T-helper 1 cell treated with Interleukin-12 subunit alpha and Interleukin-12 subunit beta and Interleukin-4 antibody, amounts not matched to agents 30 μg/mL and 1 μg/mL, for 36 hours (primary cell): ENCODE data around the gene TAGLN.
"Not testable (repeated sequence)": the region's sequence is repeated elsewhere in the genome, so short reads cannot be mapped to it uniquely, and the experiment has no call there.

Experiments used
- H3K27ac Mint-ChIP-seq: one replicate; pipeline ENCODE4 v1.8.0; 2021; ENCODE audit warnings: mild to moderate bottlenecking, mixed read lengths
- H3K27me3 Mint-ChIP-seq: one replicate; pipeline ENCODE4 v1.8.0; 2021; ENCODE audit warnings: low read depth, mixed read lengths
- H3K36me3 Mint-ChIP-seq: one replicate; pipeline ENCODE4 v1.8.0; 2021; ENCODE audit warnings: low read depth, mixed read lengths
- H3K4me1 Mint-ChIP-seq: one replicate; pipeline ENCODE4 v1.8.0; 2021; ENCODE audit warnings: low read depth, mixed read lengths
- H3K4me3 Mint-ChIP-seq: one replicate; pipeline ENCODE4 v1.8.0; 2021; ENCODE audit warnings: mild to moderate bottlenecking, moderate library complexity, mixed read lengths
- H3K9me3 Mint-ChIP-seq: one replicate; pipeline ENCODE4 v1.8.0; 2021; ENCODE audit warnings: mixed read lengths

Gene TAGLN

GRCh38 chr11:117176186-117176585 lies 23.0 kb upstream of the TAGLN start:
- H3K4me3 Mint-ChIP-seq: no peak overlapping the region
- no peaks in the 10 kb centered on the region for H3K9me3 Mint-ChIP-seq
- no peak overlapping the region for H3K27ac Mint-ChIP-seq
- H3K27me3 Mint-ChIP-seq: no peaks in the 10 kb centered on the region
- H3K4me1 Mint-ChIP-seq: peaks cover 30% of the 10 kb centered on the region
- H3K36me3 Mint-ChIP-seq: peaks cover 7% of the 10 kb centered on the region

GRCh38 chr11:117177534-117178209 lies 21.5 kb upstream of the TAGLN start:
- peak overlapping the region; percentile 95 for H3K4me3 Mint-ChIP-seq
- H3K27me3 Mint-ChIP-seq: no peaks in the 10 kb centered on the region
- no peaks in the 10 kb centered on the region for H3K9me3 Mint-ChIP-seq
- H3K36me3 Mint-ChIP-seq: peaks cover 2% of the 10 kb centered on the region
- peak overlapping the region; percentile 86 for H3K27ac Mint-ChIP-seq
- H3K4me1 Mint-ChIP-seq: peaks cover 27% of the 10 kb centered on the region

GRCh38 chr11:117178210-117179034 lies 20.7 kb upstream of the TAGLN start, which contains the start of gene SIDT2:
Gene SIDT2 (plus strand): TSS chr11:117178743. CDS start chr11:117179264, 521 bp downstream.
- Mint-ChIP-seq H3K9me3 (no peaks in the 10 kb centered on the region), H3K4me1 (peaks cover 27% of the 10 kb centered on the region), H3K36me3 (peaks cover 4% of the 10 kb centered on the region), H3K4me3 (peak within 1 kb of the TSS; percentile 95), H3K27ac (peak within 1 kb of the TSS; percentile 91), H3K27me3 (no peaks in the 10 kb centered on the region)

DNA sequence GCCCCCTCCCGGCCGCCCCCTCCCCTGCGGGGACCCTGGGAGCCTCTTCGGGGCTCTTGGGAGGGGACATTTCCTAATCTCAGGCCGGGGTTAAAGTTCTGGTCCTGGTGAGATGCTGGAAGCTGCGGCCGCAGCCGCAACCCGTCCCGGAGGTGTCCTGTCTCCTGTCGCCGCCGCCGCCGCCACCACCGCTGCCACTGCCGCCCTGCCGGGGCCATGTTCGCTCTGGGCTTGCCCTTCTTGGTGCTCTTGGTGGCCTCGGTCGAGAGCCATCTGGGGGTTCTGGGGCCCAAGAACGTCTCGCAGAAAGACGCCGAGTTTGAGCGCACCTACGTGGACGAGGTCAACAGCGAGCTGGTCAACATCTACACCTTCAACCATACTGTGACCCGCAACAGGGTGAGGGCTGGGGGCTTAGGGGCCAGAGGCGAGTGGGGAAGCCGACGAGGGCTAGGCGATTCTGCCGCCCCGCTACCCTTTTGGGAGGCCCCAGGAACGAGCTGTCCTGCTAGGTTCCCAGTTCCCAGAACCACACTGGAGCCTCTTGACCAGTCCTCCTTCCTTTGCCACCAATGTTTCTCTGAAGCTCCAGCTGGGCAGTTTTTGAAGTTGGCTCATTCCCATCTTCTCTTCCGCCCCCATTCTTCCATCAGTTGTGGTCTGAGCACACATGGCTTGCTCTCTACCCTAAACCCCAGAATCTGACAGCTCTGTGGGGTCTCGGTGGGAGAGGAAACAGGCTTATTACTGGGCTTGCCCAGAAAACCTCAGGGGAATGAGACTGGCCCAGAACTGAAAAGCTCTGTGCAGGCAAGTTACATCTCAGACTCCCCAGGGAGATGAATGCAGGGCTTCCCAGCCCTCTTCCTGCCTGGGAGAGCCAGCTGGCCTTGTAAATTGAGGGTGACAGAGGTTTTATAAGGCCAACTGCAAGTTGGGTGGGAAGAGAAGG lies 19.8 kb upstream of the TAGLN start:
- H3K4me1 Mint-ChIP-seq: peaks cover 27% of the 10 kb centered on the region
- H3K4me3 Mint-ChIP-seq: peak overlapping the region; percentile 95
- H3K36me3 Mint-ChIP-seq: peaks cover 7% of the 10 kb centered on the region
- peak overlapping the region; percentile 91 for H3K27ac Mint-ChIP-seq
- no peaks in the 10 kb centered on the region for H3K9me3 Mint-ChIP-seq
- no peaks in the 10 kb centered on the region for H3K27me3 Mint-ChIP-seq

GRCh38 chr11:117180020-117180419 lies 19.1 kb upstream of the TAGLN start:
- peak overlapping the region; percentile 95 for H3K4me3 Mint-ChIP-seq
- H3K4me1 Mint-ChIP-seq: peaks cover 27% of the 10 kb centered on the region
- H3K27ac Mint-ChIP-seq: peak overlapping the region; percentile 91
- peaks cover 7% of the 10 kb centered on the region for H3K36me3 Mint-ChIP-seq
- no peaks in the 10 kb centered on the region for H3K9me3 Mint-ChIP-seq
- H3K27me3 Mint-ChIP-seq: no peaks in the 10 kb centered on the region

DNA sequence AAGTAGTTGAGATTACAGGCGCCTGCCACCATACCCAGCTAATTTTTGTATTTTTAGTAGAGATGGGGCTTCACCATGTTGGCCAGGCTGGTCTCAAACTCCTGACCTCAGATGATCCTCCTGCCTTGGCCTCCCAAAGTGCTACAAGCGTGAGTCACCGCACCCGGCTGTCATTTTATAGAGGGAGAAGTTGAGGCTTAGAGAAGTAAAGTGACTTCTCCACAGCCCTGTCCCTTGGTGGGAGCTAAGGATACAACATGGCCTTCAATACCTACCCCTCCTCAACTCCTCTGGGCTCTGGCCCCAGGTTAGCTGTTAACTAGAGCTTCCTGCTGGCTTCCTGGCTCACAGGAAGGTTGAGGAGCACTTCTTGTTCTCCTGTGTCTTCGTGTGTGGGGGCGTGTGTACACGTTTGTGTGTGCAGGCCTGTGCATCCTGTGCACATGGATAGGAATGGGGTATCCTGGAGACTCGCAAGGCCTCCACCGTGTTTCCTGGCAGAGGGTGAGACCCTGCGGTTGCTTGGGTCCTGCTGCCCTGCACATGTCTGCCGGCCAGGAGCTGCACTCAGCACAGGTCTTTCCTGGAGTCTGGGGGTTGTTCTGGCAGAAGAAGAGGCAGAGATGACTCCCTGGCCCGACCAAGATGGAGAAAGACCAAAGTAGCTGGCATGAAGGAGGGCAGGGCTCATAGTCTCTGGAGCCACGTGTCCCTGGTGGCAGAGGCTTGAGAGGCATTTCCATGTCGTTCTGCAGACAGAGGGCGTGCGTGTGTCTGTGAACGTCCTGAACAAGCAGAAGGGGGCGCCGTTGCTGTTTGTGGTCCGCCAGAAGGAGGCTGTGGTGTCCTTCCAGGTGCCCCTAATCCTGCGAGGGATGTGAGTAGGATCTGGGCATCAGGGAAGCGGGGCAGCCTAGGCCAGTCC lies 18.2 kb upstream of the TAGLN start:
- Mint-ChIP-seq H3K27ac (peak overlapping the region; percentile 52), H3K36me3 (peaks cover 9% of the 10 kb centered on the region), H3K4me3 (peak overlapping the region; percentile 95), H3K9me3 (no peaks in the 10 kb centered on the region), H3K4me1 (peaks cover 27% of the 10 kb centered on the region), H3K27me3 (no peaks in the 10 kb centered on the region)

- Mint-ChIP-seq H3K4me1 (peaks cover 27% of the 10 kb centered on the region), H3K27ac (no peak overlapping the region)
Observed at GRCh38 chr11:117181586-117182550, 17.3 kb upstream of the TAGLN start.

DNA sequence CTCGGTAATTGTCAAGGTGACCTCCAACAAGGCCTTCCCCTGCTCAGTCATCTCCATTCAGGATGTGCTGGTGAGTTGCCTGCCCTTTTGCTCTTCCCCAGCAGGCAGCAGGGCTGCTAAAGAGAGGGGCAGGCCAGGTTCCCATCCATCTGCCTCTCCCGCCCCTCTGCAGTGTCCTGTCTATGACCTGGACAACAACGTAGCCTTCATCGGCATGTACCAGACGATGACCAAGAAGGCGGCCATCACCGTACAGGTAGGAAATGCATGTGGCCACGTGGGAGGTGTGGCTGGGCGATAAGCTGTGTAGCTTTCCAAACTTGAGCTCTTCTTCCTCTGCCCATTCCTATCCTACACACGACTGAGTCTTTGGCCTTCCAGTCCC lies 16.6 kb upstream of the TAGLN start:
- Mint-ChIP-seq H3K27me3 (no peaks in the 10 kb centered on the region), H3K4me1 (peaks cover 27% of the 10 kb centered on the region), H3K27ac (no peak overlapping the region), H3K9me3 (no peaks in the 10 kb centered on the region), H3K36me3 (peaks cover 9% of the 10 kb centered on the region), H3K4me3 (no peak overlapping the region)

More at GRCh38 chr11:117181586-117182550, 17.3 kb upstream of the TAGLN start:
- Mint-ChIP-seq H3K9me3 (no peaks in the 10 kb centered on the region), H3K36me3 (peaks cover 9% of the 10 kb centered on the region), H3K27me3 (no peaks in the 10 kb centered on the region), H3K4me3 (no peak overlapping the region)

DNA sequence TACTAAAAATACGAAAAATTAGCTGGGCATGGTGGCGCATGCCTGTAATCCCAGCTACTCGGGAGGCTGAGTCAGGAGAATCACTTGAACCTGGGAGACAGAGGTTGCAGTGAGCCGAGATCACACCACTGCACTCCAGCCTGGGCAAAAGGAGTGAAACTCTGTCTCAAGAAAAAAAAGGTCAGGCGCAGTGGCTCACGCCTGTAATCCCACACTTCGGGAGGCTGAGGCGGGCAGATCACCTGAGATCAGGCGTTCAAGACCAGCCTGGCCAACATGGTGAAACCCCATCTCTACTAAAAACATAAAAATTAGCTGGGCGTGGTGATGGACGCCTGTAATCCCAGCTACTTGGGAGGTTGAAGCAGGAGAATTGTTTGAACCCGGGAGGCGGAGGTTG lies 16.0 kb upstream of the TAGLN start:
- H3K4me1 Mint-ChIP-seq: peaks cover 22% of the 10 kb centered on the region
- H3K4me3 Mint-ChIP-seq, H3K36me3 Mint-ChIP-seq, H3K27me3 Mint-ChIP-seq, H3K27ac Mint-ChIP-seq, H3K9me3 Mint-ChIP-seq: not testable (repeated sequence)

- H3K36me3 Mint-ChIP-seq: peaks cover 9% of the 10 kb centered on the region
- H3K9me3 Mint-ChIP-seq: no peaks in the 10 kb centered on the region
- peaks cover 18% of the 10 kb centered on the region for H3K4me1 Mint-ChIP-seq
- no peak overlapping the region for H3K27ac Mint-ChIP-seq
- H3K27me3 Mint-ChIP-seq: no peaks in the 10 kb centered on the region
- no peak overlapping the region for H3K4me3 Mint-ChIP-seq
Observed at GRCh38 chr11:117183724-117184349, 15.3 kb upstream of the TAGLN start.

DNA sequence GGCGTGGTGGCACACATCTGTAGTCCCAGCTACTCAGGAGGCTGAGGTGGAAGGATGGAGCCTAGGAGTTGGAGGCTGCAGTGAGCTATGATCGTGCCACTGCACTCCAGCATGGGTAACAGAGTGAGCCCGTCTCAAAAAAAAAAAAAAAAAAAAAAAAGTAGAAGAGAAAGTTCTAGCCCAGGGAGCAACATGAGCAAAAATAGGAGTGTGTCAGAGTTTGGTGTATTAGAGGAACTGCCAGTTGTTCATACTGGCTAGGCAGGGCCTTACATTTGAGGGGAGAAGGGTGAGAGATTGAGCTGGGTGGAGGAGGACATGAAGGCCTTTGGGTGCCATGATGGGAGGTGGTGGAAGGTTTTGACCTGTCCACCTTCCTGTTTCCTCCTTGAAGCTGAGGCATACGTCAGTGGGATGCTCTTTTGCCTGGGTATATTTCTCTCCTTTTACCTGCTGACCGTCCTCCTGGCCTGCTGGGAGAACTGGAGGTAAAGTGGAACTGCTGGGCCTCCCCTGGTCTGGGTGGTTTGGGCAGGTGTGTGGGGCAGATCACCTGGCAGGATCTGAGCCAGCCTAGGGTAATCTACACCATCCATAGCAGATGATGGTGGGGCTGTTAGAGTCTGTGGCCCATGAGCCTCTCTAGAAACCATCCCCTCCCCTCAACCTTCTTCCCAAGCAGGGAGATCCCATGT lies 13.3 kb upstream of the TAGLN start:
- Mint-ChIP-seq H3K27me3 (no peaks in the 10 kb centered on the region), H3K36me3 (peaks cover 13% of the 10 kb centered on the region), H3K9me3 (no peaks in the 10 kb centered on the region), H3K4me1 (peaks cover 4% of the 10 kb centered on the region), H3K27ac (no peak overlapping the region), H3K4me3 (no peak overlapping the region)

- Mint-ChIP-seq H3K27ac (no peak overlapping the region), H3K4me1 (no peaks in the 10 kb centered on the region)
Observed at GRCh38 chr11:117186431-117186761, 12.8 kb upstream of the TAGLN start.

More at GRCh38 chr11:117186431-117186761, 12.8 kb upstream of the TAGLN start:
- Mint-ChIP-seq H3K36me3 (peaks cover 12% of the 10 kb centered on the region), H3K9me3 (no peaks in the 10 kb centered on the region), H3K4me3 (no peak overlapping the region), H3K27me3 (no peaks in the 10 kb centered on the region)
